HEK293T (cell line): ENCODE results near the gene LMO7.

ENCODE experiments used
- BHLHE40 ChIP-seq: fragments of 450-650 bp; IDR thresholded peaks from 2 replicates; pipeline ENCODE4 v1.6.1; 2016; ENCODE audit warnings: mild to moderate bottlenecking, moderate library complexity, borderline replicate concordance
- CTBP1 ChIP-seq: fragments of 450-650 bp; IDR thresholded peaks from 2 replicates; pipeline ENCODE4 v1.6.1; 2016; ENCODE audit warnings: borderline replicate concordance
- FOXA1 ChIP-seq: fragments of 450-650 bp; IDR thresholded peaks from 2 replicates; pipeline ENCODE4 v1.6.1; 2016; ENCODE audit warnings: mild to moderate bottlenecking
- FOXK2 ChIP-seq: fragments of 450-650 bp; IDR thresholded peaks from 2 replicates; pipeline ENCODE4 v1.6.1; 2016; ENCODE audit warnings: mild to moderate bottlenecking
- SP1 ChIP-seq: fragments of 450-650 bp; IDR thresholded peaks from 2 replicates; pipeline ENCODE4 v1.6.1; 2017
- SUZ12 ChIP-seq: fragments of 450-650 bp; IDR thresholded peaks from 2 replicates; pipeline ENCODE4 v1.6.1; 2016; ENCODE audit warnings: mild to moderate bottlenecking
- TARDBP ChIP-seq: fragments of 450-650 bp; IDR thresholded peaks from 2 replicates; pipeline ENCODE4 v1.6.1; 2016

- TF ChIP-seq TARDBP = no peak
- no peak for TF ChIP-seq FOXK2
- TF ChIP-seq BHLHE40 = no peak
- TF ChIP-seq FOXA1 = no peak
- no peak for TF ChIP-seq CTBP1
- TF ChIP-seq SUZ12 = no peak
- no peak for TF ChIP-seq SP1
Observed at GRCh38 chr13:75826391-75826790, 190.3 kb downstream of the LMO7 start.
